ENCODE measurements around the gene CBX8.

Gene CBX8

GRCh38 chr17:79837888-79838521 is 41.1 kb upstream of the CBX8 start:
- no peak for DNase-seq (ENCODE audit: extremely low read depth, low read depth)
- TF ChIP-seq CTCF (IDR thresholded peaks at IDR 0.05; ENCODE audit: low read depth, low read length), result no peak

GRCh38 chr17:79836972-79837887 is 40.4 kb upstream of the CBX8 start:
- no peak for DNase-seq (ENCODE audit: extremely low read depth, low read depth)
- TF ChIP-seq CTCF (IDR thresholded peaks at IDR 0.05; ENCODE audit: low read depth, low read length), result peak; percentile 5; the same call in 1 of the 2 replicates

GRCh38 chr17:79836510-79836971 is 39.7 kb upstream of the CBX8 start:
- no peak for TF ChIP-seq CTCF (IDR thresholded peaks at IDR 0.05; ENCODE audit: low read depth, low read length)

GRCh38 chr17:79835953-79836509 is 39.2 kb upstream of the CBX8 start:
- TF ChIP-seq CTCF (IDR thresholded peaks at IDR 0.05; ENCODE audit: low read depth, low read length), result no peak
- DNase-seq (ENCODE audit: extremely low read depth, low read depth), result no peak

More at GRCh38 chr17:79836510-79836971, 39.7 kb upstream of the CBX8 start:
- no peak for DNase-seq (ENCODE audit: extremely low read depth, low read depth)

- DNase-seq (ENCODE audit: extremely low read depth, low read depth), result no peak
- no peak; the same call in 1 of the 2 replicates for TF ChIP-seq CTCF (IDR thresholded peaks at IDR 0.05; ENCODE audit: low read depth, low read length)
These were observed 38.6 kb upstream of the CBX8 start for GRCh38 chr17:79835470-79835899.

GRCh38 chr17:79834565-79835469 is 37.9 kb upstream of the CBX8 start:
- TF ChIP-seq CTCF (IDR thresholded peaks at IDR 0.05; ENCODE audit: low read depth, low read length), result peak; percentile 64
- no peak for DNase-seq (ENCODE audit: extremely low read depth, low read depth)

All from AG09319 (cell line).